Activated CD4-positive, CD25-positive, alpha-beta regulatory T cell treated with anti-CD3 and anti-CD28 coated beads, Interleukin-2, amount 50 U/mL, for 72 hours (primary cell): ENCODE data around the gene HSPBP1.
A peak's percentile ranks its signal among the peaks of the same experiment; 100 is the strongest.
"Not testable (repeated sequence)": the region's sequence is repeated elsewhere in the genome, so short reads cannot be mapped to it uniquely, and the experiment has no call there.

Experiments
- DNase-seq: peaks from one replicate; pipeline ENCODE4 v3.0.0; 2021

Gene HSPBP1, protein sequence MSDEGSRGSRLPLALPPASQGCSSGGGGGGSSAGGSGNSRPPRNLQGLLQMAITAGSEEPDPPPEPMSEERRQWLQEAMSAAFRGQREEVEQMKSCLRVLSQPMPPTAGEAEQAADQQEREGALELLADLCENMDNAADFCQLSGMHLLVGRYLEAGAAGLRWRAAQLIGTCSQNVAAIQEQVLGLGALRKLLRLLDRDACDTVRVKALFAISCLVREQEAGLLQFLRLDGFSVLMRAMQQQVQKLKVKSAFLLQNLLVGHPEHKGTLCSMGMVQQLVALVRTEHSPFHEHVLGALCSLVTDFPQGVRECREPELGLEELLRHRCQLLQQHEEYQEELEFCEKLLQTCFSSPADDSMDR

DNA sequence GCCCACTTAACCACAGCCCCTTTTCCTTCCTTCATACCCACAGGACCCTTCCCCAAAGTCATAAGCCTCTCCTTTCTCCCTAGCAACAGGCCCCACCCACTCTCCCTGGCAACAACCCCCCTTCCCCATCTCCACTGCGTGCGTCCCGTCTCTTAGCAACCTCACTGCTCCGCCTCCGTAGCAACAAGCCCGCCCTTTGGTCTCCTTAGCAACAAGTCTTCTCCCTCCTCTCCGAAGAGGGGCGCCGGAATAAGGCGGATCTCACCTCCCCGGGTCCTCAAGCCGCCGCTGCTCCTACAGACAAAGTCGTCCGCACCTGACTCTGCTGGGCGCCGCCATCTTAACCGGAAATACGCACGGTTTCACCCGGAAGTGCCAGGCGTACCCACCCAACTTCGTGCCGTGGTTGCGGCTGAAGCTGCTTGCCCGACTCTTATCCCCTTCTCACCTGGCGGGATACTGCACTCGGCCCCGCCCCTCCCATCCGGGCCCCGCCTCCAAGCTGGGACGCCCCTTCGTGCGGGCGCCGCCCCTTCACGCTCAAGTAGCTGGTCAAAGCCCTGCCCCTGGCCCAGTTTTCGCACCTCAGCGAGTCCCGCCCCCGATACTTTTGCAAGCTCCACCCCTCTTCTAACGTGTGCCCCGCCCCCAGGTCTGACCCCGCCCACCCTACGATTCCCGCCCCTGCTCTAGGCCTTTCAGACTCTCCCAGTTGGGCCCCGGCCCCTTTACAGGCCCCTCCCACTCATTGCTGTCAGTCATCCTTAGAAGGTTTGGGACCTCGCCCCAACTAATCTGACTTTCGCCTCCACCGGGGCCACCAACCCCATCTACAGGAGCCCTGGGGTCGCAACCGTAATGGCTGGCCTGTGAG lies at the start of gene HSPBP1:
TSS of gene HSPBP1 (minus strand) at position 341 of the 874 bp plus-strand sequence. CDS start 502 bp downstream, outside the sequence.
- DNase-seq: peak; percentile 94

GRCh38 chr19:55328774-55329318 lies 48.9 kb upstream of the HSPBP1 start:
- not testable (repeated sequence) for DNase-seq

GRCh38 chr19:55325172-55325571 lies 45.3 kb upstream of the HSPBP1 start, which contains the start of gene TMEM150B:
Gene TMEM150B (minus strand): TSS chr19:55325341. CDS start chr19:55321036, 4,305 bp downstream.
- DNase-seq: no peak

DNA sequence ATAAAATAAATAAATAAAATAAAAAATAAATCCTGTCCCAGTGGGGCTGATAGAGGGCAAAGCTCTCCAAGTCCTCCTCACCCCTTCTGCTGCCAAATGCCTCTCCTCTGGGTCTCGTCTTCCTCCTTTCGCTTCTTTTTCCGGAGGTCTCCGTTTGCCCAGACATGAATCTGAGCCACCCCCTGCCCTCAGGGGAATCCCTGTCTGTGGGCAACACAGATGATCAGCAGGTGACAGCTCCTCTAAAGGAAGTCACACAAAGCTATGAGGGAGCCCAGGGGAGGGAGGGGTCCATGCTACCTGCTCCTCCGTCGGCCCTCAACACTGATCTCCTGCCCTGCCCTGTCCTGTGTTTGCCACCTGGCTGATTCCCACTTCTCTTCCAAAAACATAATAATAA lies 44.8 kb upstream of the HSPBP1 start:
- no peak for DNase-seq

- no peak for DNase-seq
These were observed 42.4 kb upstream of the HSPBP1 start for GRCh38 chr19:55322204-55322885.

GRCh38 chr19:55321466-55322137 lies 41.7 kb upstream of the HSPBP1 start:
- DNase-seq: no peak

GRCh38 chr19:55320844-55321419 lies 41.0 kb upstream of the HSPBP1 start:
- DNase-seq: no peak

- no peak for DNase-seq
These were observed 39.9 kb upstream of the HSPBP1 start for GRCh38 chr19:55319785-55320184.

DNA sequence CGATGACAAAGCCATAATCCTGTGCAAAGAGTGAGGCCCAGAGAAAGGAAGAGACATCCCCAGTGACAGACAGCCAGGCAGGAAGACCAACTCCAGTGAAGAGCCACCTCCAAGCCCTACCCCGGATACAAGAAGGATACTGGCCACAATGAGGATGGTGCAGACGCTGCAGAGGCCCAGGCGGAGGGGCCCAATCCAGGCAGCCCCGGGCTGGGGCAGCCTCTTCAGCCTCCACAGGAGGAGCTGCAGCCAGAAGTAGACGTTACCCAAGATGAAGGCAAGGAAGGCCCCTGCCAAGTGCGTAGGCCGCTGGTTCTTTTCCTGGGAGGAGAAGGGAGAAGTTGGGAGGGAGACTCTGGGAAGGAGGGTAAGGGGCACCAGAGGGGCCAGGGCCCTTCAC lies 36.7 kb upstream of the HSPBP1 start:
- DNase-seq: no peak

DNA sequence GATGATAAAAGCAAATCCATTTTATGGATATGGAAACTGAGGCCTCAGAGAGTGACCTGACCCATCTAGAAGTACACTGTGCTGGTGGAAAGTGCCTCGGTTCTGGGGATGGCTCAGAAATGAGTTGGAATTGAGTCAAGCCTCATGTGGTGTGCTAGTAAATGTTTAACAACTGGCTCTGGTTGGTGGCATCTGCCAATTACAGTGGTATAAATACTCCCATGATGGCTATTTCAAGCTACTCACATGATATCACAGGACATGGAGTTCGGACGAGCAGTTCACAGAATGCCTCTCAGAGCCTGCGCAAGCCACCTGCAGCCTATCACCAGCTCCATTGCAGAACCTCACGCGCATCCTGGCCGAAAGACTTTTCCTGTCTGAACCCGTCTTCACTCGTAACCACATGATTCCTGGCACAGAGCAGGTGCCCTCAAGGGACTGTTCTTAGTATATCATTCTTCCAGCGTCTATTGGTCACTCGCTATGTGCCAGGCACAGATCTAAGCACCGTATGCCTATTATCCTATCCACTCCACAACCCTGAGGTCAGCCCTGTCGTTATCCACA lies 36.1 kb upstream of the HSPBP1 start:
- no peak for DNase-seq

GRCh38 chr19:55314396-55314795 lies 34.5 kb upstream of the HSPBP1 start:
- no peak for DNase-seq

GRCh38 chr19:55312621-55313512 lies 33.0 kb upstream of the HSPBP1 start:
- no peak for DNase-seq

GRCh38 chr19:55311797-55312196 lies 31.9 kb upstream of the HSPBP1 start:
- DNase-seq: no peak

DNA sequence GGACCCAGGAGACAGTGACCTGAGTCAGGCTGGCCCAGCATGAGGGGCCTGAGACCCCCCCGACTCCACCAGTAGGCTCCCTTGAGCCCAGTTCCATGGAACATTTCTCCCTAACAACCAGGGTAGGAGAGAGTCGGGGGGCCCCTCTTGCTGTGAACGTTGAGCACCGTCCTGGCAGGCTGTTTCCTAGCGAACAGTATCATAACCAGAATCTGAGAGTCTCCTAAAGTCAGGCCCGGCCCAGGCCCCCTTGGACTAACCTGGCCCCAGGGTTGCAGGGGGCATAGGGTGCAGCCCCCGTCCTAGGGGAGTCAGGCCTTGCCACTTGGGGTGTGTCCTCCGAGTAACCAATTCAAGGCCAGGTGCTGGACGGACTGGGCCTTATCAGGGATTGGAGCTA lies 31.5 kb upstream of the HSPBP1 start:
- no peak for DNase-seq

DNA sequence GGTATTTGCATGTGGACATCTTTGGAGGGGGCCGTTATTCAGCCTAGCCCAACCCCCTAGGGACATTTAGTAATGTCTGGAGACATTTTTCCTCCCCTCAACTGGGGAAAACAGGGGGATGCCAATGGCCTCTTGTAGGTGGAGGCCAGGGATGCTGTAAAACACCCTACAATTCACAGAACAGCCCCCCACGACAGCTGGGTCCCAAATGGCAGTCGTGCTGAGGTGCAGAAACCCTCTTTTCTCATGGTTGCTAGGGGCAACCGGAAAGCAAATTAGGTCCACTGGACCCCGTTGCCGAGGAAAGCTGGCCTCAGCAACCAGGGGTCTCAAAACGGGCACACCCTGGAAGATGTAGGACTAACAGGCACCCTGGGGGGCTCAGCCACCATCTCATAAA lies 30.6 kb upstream of the HSPBP1 start:
- no peak for DNase-seq

DNA sequence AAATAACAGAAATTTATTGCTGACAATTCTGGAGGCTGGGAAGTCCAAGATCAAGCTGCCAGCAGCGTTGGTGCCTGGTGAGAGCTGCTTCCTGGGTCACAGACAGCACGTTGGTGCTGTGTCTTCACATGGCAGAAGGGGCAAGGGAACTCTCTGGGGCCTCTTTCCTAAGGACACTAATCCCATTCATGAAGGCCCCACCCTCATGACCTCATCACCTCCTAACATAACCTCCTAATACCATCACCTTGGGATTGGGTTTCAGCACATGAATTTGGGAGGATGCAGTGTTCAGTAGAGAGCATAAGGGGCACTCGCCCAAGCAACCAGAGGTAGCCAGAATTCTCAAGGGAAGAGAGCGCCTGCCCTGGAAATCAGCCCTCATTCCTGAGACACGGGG lies 29.5 kb upstream of the HSPBP1 start:
- no peak for DNase-seq

GRCh38 chr19:55308281-55308680 lies 28.4 kb upstream of the HSPBP1 start:
- no peak for DNase-seq

DNA sequence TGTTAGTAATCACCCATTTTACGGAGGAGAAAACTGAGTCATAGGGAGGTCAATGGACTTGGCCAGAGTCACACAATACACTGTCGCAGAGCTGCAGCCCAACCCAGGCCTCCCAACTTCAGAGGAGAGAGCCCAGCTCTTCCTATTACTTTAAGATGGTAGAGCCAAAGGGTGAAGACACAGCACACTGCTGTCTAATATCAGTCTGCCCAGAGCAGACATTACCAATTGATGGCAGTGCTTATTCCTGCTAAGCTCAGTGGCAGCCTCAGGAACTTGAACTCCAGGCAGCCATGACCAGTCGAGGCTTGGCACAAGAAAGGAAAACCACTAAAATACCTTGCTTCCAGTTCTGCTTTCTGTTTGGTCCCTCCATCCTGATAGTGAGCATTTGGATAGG lies 26.8 kb upstream of the HSPBP1 start:
- no peak for DNase-seq

DNA sequence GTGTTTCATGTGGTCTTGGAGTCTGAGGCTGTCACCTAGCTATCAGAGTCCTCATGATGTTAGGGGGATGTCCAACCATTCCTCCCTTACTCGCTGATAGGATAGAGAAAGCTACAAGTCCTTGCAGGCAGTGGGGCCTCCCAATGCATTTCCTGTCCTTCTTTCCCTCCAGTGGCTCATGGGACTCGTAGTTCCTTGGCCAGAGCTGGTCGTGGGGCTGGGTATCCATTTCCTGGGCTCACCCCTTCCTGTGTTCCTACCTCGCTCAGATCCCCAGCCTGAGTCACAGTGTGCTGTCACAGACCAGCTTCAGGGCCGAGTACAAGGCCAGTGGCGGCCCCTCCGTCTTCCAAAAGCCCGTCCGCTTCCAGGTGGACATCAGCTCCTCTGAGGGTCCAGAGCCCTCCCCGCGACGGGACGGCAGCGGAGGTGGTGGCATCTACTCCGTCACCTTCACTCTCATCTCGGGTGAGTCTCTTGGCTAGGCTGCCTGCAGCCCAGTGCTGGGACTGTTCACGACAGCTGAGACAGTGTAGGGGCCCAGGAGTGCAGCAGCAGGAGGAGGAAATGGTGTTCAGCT lies 26.2 kb upstream of the HSPBP1 start:
- DNase-seq: no peak

GRCh38 chr19:55305491-55305890 lies 25.6 kb upstream of the HSPBP1 start:
- DNase-seq: no peak
